Vagina (tissue), 2 donors: ENCODE measurements around the gene GATA3. TPM values are rescaled to one million over a fixed set of nuclear protein-coding genes. Genes with fewer than 3 reads are reported as not detected.

Experiments
- DNase-seq, 2 donors: peaks; one replicate each; pipeline ENCODE4 v3.0.0-alpha.2; 2017; ENCODE audit errors: extremely low spot score in 2 of 2
- H3K27ac ChIP-seq: fragments of 200-600 bp; sonication (generic); one replicate; pipeline ENCODE4 v1.5.1; 2019
- H3K27me3 ChIP-seq: fragments of 200-600 bp; sonication (generic); one replicate; pipeline ENCODE4 v1.5.1; 2019
- H3K36me3 ChIP-seq, 2 donors: fragments of 200-600 bp; sonication (generic); one replicate each; pipeline ENCODE4 v1.5.1; 2017 to 2019
- H3K4me1 ChIP-seq: fragments of 200-600 bp; sonication (generic); one replicate; pipeline ENCODE4 v1.5.1; 2019
- H3K4me3 ChIP-seq, 2 donors: fragments of 200-600 bp; sonication (generic); 1 replicate in 1 of 2; 2 replicates in 1 of 2; pipeline ENCODE4 v1.5.1; 2016 to 2019
- H3K9me3 ChIP-seq: fragments of 200-600 bp; sonication (generic); one replicate; pipeline ENCODE4 v1.5.1; 2019
- CTCF ChIP-seq, 3 experiments: fragments of 450-650 bp in 2 of 3; fragments of 200-600 bp in 1 of 3; sonication (generic) in 1 of 3; IDR thresholded peaks; one replicate each; pipeline ENCODE4 v1.5.1; 2017 to 2019; ENCODE audit warnings: antibody characterized with exemption in 3 of 3, mild to moderate bottlenecking in 2 of 3, moderate library complexity in 2 of 3
- POLR2A ChIP-seq, 2 donors: fragments of 450-650 bp; IDR thresholded peaks; one replicate each; pipeline ENCODE4 v1.6.1; 2017; ENCODE audit warnings: antibody characterized with exemption in 2 of 2, mild to moderate bottlenecking in 2 of 2, moderate library complexity in 2 of 2
- POLR2AphosphoS5 ChIP-seq, 2 donors: sonication (generic); formaldehyde crosslinking; IDR thresholded peaks; one replicate each; pipeline ENCODE4 v1.9.0; 2017; ENCODE audit warnings: antibody characterized with exemption in 2 of 2, mild to moderate bottlenecking in 2 of 2, low read depth in 1 of 2; ENCODE audit not compliant: insufficient read depth in 1 of 2
- intact Hi-C: fragments of 100-400 bp; cut with DNase I; formaldehyde crosslinking; loops from one replicate; pipeline ENCODE4 v1.15.1; 2023
- total RNA-seq: library from RNA; depleted of rRNA; stranded (reverse); fragments of >200 nt; gene quantifications from one replicate; pipeline ENCODE4 v1.2.3, GENCODE V29; 2016

The GATA3 gene
- total RNA-seq, 1 donor from 2014 or later: 8.6 TPM

GRCh38 chr10:8104721-8105120 lies 50.2 kb downstream of the GATA3 start:
- no peaks in the 10 kb centered on the region for H3K36me3 ChIP-seq
- DNase-seq: no peak
- no peaks in the 10 kb centered on the region for H3K9me3 ChIP-seq
- TF ChIP-seq CTCF (IDR thresholded peaks at IDR 0.05): no peak
- no peak for TF ChIP-seq POLR2A (IDR thresholded peaks at IDR 0.05)
- TF ChIP-seq POLR2AphosphoS5 (IDR thresholded peaks at IDR 0.05; ENCODE audit: insufficient read depth in 1 of 2, low read depth in 1 of 2): no peak
- H3K27me3 ChIP-seq: no peaks in the 10 kb centered on the region
- H3K27ac ChIP-seq: no peak overlapping the region
- H3K4me1 ChIP-seq: peaks cover 8% of the 10 kb centered on the region
- H3K4me3 ChIP-seq: no peak overlapping the region
- intact Hi-C loops: no loop called here

- DNase-seq: no peak
- intact Hi-C loops: no loop called here
- Histone ChIP-seq H3K4me1 (peaks cover 8% of the 10 kb centered on the region), H3K36me3 (no peaks in the 10 kb centered on the region), H3K27ac (no peak overlapping the region), H3K9me3 (no peaks in the 10 kb centered on the region), H3K4me3 (no peak overlapping the region), H3K27me3 (no peaks in the 10 kb centered on the region)
- TF ChIP-seq POLR2A (IDR thresholded peaks at IDR 0.05) (no peak), CTCF (IDR thresholded peaks at IDR 0.05) (no peak), POLR2AphosphoS5 (IDR thresholded peaks at IDR 0.05; ENCODE audit: insufficient read depth in 1 of 2, low read depth in 1 of 2) (no peak)
These were observed 51.4 kb downstream of the GATA3 start for GRCh38 chr10:8105932-8106331.

GRCh38 chr10:8112230-8112905 lies 57.9 kb downstream of the GATA3 start:
- H3K4me3 ChIP-seq: no peak overlapping the region
- DNase-seq: no peak
- no peaks in the 10 kb centered on the region for H3K4me1 ChIP-seq
- no peak for TF ChIP-seq POLR2AphosphoS5 (IDR thresholded peaks at IDR 0.05; ENCODE audit: insufficient read depth in 1 of 2, low read depth in 1 of 2)
- TF ChIP-seq POLR2A (IDR thresholded peaks at IDR 0.05): no peak
- TF ChIP-seq CTCF (IDR thresholded peaks at IDR 0.05): no peak
- intact Hi-C loops: no loop called here
- no peaks in the 10 kb centered on the region for H3K36me3 ChIP-seq
- no peak overlapping the region for H3K27ac ChIP-seq
- no peaks in the 10 kb centered on the region for H3K27me3 ChIP-seq
- no peaks in the 10 kb centered on the region for H3K9me3 ChIP-seq

DNA sequence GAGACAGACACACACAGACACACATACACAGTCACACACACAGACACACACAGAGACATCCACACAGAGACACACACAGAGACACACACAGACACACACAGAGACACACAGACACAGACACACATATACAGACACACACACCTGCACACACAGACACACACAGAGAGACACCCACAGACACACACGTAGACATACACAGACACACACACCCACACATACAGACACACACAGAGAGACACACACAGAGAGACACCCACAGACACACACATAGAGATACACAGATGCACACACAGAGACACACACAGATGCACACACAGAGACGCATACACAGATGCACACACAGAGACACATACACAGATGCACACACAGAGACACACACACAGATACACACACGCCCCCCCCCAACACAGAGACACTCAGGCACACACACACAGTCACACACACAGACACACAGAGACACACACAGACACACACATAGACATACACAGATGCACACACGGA lies 58.5 kb downstream of the GATA3 start:
- Histone ChIP-seq H3K36me3 (no peaks in the 10 kb centered on the region), H3K4me3 (no peak overlapping the region), H3K9me3 (no peaks in the 10 kb centered on the region), H3K27ac (no peak overlapping the region), H3K27me3 (no peaks in the 10 kb centered on the region), H3K4me1 (no peaks in the 10 kb centered on the region)
- TF ChIP-seq CTCF (IDR thresholded peaks at IDR 0.05): no peak
- no peak for TF ChIP-seq POLR2AphosphoS5 (IDR thresholded peaks at IDR 0.05; ENCODE audit: insufficient read depth in 1 of 2, low read depth in 1 of 2)
- no peak for TF ChIP-seq POLR2A (IDR thresholded peaks at IDR 0.05)
- intact Hi-C loops: no loop called here
- DNase-seq: no peak

- Histone ChIP-seq H3K27ac (no peak overlapping the region), H3K4me1 (no peaks in the 10 kb centered on the region), H3K9me3 (no peaks in the 10 kb centered on the region), H3K27me3 (no peaks in the 10 kb centered on the region), H3K36me3 (no peaks in the 10 kb centered on the region), H3K4me3 (no peak overlapping the region)
- intact Hi-C loops: no loop called here
- DNase-seq: no peak
- no peak for TF ChIP-seq POLR2AphosphoS5 (IDR thresholded peaks at IDR 0.05; ENCODE audit: insufficient read depth in 1 of 2, low read depth in 1 of 2)
- no peak for TF ChIP-seq POLR2A (IDR thresholded peaks at IDR 0.05)
- no peak for TF ChIP-seq CTCF (IDR thresholded peaks at IDR 0.05)
These were observed 59.1 kb downstream of the GATA3 start for GRCh38 chr10:8113616-8114015.
